Stimulated activated CD8-positive, alpha-beta memory T cell treated with anti-CD3 and anti-CD28 coated beads, Interleukin-4, amount 100 ng/mL, for 48 hours (primary cell): Measurements from ENCODE around the gene PSMD8.
"Not testable (repeated sequence)": the region's sequence is repeated elsewhere in the genome, so short reads cannot be mapped to it uniquely, and the experiment has no call there.

Experiments
- DNase-seq: peaks from one replicate; pipeline ENCODE4 v3.0.0-alpha.2; 2020

PSMD8 gene

GRCh38 chr19:38362076-38362945, 12.1 kb upstream of the PSMD8 start:
- DNase-seq, result peak; percentile 95

GRCh38 chr19:38362946-38363688, 11.3 kb upstream of the PSMD8 start:
- not testable (repeated sequence) for DNase-seq

DNA sequence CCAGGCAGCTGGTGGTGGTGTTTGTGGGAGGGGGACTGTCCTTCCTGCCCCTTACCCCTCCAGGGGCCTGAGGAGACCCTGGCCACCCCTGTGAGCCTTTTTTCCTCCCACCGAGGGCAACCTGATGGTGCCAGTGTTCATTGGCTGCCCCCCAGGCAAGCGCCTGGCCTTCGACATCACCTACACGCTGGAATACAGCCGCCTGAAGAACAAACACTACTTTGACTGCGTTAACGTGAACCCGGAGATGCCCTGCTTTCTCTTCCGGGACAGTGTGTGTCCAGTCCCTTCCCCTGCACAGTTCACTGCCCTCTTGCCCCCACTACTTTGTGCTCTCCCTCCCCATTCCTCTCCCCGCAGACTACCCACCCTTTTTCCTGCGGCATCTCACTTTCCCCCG, 7.3 kb upstream of the PSMD8 start:
- no peak for DNase-seq

- no peak for DNase-seq
Measured at GRCh38 chr19:38369584-38369983, 4.8 kb upstream of the PSMD8 start.

DNA sequence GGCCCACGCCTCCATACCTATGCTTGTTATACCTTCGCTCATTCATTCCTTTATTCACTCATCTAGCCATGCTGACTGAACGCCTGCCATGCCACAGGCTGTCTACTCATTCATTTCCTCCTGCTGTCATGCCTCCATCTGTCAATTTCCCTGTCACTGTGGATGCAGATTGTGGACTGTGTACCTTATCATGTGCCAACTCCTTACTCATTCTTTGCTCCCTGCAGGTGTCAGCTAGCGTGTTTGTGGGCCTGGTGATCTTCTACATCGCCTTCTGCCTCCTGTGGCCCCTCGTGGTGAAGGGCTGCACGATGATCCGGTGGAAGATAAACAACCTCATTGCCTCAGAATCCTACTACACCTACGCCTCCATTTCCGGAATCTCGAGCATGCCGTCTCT, 4.1 kb upstream of the PSMD8 start:
- DNase-seq, result no peak

- no peak for DNase-seq
Measured at GRCh38 chr19:38371081-38371480, 3.3 kb upstream of the PSMD8 start.

GRCh38 chr19:38373907-38374331, 452 bp upstream of the PSMD8 start:
- no peak for DNase-seq

GRCh38 chr19:38375098-38375493, 725 bp downstream of the PSMD8 start:
- DNase-seq, result no peak

DNA sequence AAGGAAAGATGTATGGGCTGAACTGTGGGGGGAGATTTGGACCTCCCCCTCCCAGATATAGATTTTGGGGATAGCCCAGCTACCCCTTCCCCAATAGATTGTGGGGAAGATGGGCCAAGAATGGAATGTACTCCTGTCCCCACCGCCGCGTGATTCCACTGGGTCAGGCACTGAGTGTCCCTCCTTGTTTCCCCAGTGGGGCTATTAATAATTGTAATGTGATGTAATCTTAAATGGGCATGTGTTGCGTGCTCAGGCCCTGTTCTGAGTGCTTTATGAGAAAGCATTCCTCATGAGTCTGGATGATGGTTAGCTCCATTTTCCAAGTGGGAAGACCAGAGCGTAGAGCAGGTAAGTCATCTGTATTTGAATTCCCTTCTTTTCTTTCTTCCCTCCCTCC, 1.4 kb downstream of the PSMD8 start:
- no peak for DNase-seq

DNA sequence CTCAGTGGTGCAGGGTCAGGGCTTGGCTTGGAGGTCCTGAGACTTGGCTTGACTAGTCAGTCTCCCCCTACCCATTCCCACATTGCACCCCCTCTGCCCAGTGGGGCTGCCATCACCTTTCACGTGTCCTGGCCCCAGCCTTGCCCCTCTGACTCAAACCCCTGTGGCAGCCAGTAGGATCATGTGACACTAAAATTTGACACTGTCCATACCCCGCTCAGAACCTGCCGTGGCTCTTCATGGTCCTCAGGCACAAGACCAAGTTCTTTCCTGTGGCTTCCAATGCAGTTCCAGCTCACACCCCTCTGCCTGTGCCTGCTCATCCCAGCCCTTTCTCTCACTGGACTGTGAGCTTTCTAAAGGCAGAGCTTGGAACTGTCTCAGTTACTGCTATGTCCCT, 2.2 kb downstream of the PSMD8 start:
- no peak for DNase-seq

- DNase-seq, result no peak
Measured at GRCh38 chr19:38377052-38377451, 2.7 kb downstream of the PSMD8 start.

DNA sequence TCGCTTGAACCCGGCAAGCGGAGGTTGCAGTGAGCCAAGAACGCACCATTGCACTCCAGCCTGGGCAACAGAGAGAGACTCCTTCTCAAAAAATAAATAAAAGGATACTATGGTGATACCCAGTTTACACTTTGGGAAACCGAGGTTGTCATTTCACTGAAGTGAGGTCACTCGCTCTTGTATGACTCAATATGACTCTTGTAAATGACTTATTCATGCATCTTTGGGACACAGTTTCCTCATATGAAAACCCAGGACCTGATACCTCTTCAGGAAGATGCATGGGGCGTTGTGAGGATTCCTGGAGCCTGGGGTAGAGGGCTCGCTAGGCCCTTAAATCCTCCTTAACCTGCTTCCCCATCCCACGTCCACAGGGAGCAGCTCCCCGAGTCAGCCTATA, 4.5 kb downstream of the PSMD8 start:
- no peak for DNase-seq

DNA sequence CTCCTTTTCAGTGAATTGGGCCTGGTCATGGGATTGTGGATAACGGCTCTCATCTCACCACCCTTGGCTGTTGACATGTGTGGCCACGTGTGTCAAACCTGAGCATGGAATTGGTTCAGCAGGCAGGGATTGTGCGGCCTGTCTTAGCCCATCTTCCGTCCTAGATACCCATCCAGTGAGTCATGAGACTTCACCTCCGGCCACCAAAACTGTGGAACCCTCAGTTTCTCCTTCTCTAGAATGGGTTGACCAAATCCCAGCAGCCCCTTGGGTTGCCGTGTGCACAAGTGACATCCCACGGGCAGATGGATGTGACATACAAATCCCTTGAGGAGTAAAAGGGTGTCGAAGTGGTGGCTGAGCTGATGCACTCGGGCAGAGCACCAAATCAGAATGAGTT, 6.8 kb downstream of the PSMD8 start:
- DNase-seq, result no peak

GRCh38 chr19:38383184-38383583, 8.8 kb downstream of the PSMD8 start:
- DNase-seq, result no peak

GRCh38 chr19:38383743-38384142, 9.4 kb downstream of the PSMD8 start:
- DNase-seq, result no peak

DNA sequence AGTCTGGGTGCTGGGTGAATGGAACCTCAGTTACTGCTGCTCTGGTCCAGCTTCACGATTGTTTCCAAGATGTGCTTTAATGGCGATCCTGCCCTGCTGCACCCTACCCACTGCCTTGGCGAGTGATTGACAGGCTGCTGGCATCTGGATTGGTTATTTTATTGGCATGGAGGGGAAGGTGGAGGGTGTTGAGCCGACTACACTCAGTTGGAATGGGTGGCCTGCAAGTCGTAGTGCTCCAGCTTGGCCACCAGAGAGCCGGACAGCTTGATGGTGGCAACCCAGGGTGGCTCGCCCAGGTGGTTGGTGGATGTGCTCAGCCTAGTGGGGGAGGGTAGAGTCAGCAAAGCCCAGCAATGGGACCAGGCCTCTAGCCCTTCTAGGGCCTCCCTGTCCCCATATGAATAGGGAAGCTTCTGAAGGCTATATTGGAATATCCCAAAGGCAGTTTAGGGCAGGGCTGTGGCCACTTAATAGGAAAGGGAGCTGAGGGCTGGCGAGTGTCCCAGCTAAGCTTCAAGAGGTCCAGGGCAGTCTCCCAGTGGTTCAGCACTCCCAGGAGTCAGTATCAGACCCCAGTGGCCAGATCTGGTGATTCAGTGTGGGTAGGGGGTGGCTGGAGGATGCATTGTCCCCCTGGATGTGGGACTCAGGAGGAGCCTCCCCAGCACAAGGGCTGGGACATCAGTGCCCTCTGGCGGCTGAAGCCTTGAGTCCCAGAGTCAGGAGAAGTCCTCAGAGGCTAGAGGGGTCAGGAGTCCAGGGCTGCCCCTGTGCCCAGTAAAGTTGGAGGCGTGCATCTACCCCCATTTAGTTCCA, 10.0 kb downstream of the PSMD8 start:
- DNase-seq, result no peak

GRCh38 chr19:38385057-38385803, 10.9 kb downstream of the PSMD8 start:
- no peak for DNase-seq

DNA sequence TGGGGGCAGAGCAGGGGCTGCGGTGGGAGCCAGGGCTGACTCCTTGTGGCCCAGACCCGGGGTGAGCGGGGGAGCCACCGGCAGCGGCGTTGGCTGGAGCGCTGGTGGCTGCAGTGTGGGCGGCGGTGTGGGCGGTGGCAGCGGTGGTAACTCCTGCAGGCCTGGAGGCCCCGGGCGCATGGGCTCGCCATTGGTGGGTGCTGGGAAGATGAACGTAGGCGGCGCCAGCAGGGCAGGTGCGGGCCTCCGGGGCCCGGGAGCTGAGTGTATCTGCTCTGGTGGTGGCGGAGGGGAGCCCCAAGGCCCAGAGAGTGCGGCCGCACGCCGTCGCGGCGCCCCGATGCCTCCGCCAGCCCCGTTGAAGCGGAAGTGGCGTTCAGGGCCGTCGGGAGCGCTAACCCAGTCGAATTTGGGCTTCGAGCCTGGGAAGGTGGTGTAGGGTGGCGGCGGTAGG, 11.5 kb downstream of the PSMD8 start:
- DNase-seq, result peak; percentile 36

DNA sequence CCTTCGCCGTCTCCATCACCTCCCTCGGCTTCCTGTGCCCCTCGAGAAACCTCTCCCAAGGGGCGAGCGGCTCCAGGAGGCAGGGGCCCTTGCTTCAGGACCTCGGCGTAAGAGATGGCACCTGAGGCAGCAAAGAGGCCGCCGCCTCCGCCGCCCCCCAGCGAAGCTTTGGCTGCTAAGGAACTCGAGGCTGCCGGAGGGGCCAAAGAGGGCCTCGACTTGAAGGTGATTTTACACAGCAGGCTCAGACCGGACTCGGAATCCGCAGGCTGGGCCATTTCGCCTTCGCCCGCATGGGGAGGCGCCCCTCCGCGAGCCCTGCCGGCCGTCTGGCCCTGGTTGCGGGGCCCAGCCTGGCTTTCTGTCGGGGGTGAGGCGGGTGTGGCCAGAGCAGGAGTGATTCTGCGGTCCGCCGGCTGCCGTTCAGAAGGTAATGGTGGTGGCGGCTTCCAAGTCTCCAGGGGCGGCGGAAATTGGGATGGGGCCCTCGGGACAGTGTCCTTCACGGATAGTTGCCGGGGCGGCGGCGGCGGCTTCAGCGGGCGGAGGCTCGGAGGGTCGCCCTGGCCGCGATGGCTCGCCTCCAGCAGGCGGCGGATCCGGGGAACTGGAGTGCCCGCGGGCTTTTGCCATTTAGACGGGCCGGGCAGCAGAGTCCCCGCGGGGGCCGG, 12.1 kb downstream of the PSMD8 start:
- DNase-seq, result no peak

DNA sequence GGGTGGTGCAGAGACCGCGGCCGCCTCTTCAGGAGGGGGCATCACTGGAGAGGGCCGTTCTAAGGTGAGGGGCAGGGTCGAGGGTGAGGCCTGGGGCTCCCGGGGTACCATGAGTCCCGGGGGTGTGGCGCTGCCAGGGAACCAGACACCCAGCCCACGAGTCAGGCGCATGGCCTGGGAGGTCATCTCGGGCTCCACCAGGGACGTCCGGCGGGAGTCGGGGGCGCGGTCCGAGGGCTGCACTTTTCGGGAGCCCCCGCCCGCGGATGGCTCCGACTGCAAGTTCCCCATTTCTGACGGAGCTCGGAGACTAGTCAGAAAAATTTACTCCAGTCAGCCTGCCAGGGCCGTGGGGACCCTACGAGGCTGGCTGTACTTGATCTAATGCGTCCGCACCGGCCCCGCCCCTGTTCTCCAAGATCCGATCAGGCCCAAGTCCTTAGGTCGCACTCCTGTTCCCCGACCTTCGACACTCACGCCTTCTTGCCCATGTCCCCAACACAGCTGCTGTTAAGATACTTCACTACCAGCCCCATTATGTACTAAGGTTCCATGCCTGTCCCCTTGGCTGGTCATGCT, 12.7 kb downstream of the PSMD8 start:
- DNase-seq, result no peak

DNA sequence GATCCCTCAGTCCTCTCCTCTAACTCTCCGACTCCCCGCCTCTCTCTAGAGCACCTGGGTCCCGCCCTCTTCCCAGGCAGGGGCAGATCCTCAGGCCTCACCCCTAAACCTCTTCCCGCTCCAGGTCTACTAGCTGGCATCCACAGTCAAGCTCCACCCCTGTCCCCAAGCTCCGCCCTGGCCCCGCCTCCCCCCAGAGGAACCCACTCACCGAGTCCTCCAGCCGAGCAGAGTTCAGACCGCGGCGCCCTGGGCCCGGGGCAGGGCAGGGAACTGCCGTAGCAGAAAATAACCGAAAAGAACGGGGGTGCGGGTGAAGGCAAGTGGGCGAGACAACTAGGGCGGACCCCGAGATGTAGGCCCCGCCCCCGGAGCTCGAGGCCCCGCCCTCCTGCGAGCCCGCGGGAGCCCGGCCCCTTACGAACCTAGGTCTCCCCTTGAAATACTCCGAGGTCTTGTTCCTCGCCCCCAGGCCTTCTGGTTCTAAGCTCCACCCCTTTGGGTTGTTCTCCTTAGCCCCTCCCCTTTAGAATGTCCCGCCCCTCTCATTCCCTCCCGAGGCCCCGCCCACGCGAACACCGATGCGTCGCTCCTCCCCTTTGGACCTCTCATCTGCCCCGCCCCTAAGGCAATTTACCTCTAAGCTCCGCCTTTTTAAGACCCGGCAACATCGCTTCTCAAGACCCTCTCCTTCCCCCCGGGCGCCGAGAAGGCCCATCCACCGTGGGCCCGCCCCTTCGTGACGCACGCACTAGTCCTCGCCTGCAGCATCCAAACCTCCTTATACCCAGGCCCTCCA, 13.4 kb downstream of the PSMD8 start, which contains the start of gene GGN:
Gene GGN (minus strand): TSS at position 485 of the 799 bp plus-strand sequence. CDS start 773 bp downstream, outside the sequence.
- peak; percentile 93 for DNase-seq
